Activated CD4-positive, alpha-beta T cell treated with anti-CD3 and anti-CD28 coated beads, Interleukin-2, amount 10 ng/mL, durations not matched to agents 7 days and 5 days (primary cell): ENCODE data around the gene MOBP. TPM values are rescaled to one million over a fixed set of nuclear protein-coding genes. Genes with fewer than 3 reads are reported as not detected.

Experiments used
- CTCF ChIA-PET: fragments of 350-600 bp; sonication (Branson Sonifier 250); formaldehyde crosslinking; loops from one replicate; lab custom pipeline; 2021; ENCODE audit warnings: antibody characterized with exemption; lab: Charles Lee
- POLR2A ChIA-PET: fragments of 350-600 bp; sonication (Branson Sonifier 250); formaldehyde crosslinking; loops from one replicate; lab custom pipeline; 2021; ENCODE audit warnings: antibody characterized with exemption; lab: Charles Lee
- DNase-seq: peaks from one replicate; pipeline ENCODE4 v3.0.0-alpha.2; 2020
- H3K27ac Mint-ChIP-seq: one replicate; pipeline ENCODE4 v1.8.0; 2021; ENCODE audit warnings: mild to moderate bottlenecking, moderate library complexity, mixed read lengths
- H3K27me3 Mint-ChIP-seq: one replicate; pipeline ENCODE4 v1.8.0; 2021; ENCODE audit warnings: mixed read lengths
- H3K36me3 Mint-ChIP-seq: one replicate; pipeline ENCODE4 v1.8.0; 2021; ENCODE audit warnings: low read depth, mixed read lengths
- H3K4me1 Mint-ChIP-seq: one replicate; pipeline ENCODE4 v1.8.0; 2021; ENCODE audit warnings: mixed read lengths
- H3K4me3 Mint-ChIP-seq: one replicate; pipeline ENCODE4 v1.8.0; 2021; ENCODE audit warnings: mild to moderate bottlenecking, moderate library complexity, mixed read lengths
- H3K9me3 Mint-ChIP-seq: one replicate; pipeline ENCODE4 v1.8.0; 2021; ENCODE audit warnings: mixed read lengths
- total RNA-seq, 2 experiments: library from RNA; stranded (reverse); gene quantifications; one replicate each; pipeline ENCODE4 v1.2.3, GENCODE V29; 2021

The MOBP gene
- total RNA-seq, 2 experiments from 2014 or later: not detected

- no peaks in the 10 kb centered on the region for H3K36me3 Mint-ChIP-seq
- peaks cover 45% of the 10 kb centered on the region for H3K27me3 Mint-ChIP-seq
- DNase-seq: no peak
- POLR2A ChIA-PET: no interaction called here
- no peaks in the 10 kb centered on the region for H3K9me3 Mint-ChIP-seq
- H3K4me1 Mint-ChIP-seq: no peaks in the 10 kb centered on the region
- no peak overlapping the region for H3K4me3 Mint-ChIP-seq
- no peak overlapping the region for H3K27ac Mint-ChIP-seq
- CTCF ChIA-PET: no interaction called here
Measured at GRCh38 chr3:39505866-39506742, 38.6 kb downstream of the MOBP start.

GRCh38 chr3:39506863-39507262 lies 39.4 kb downstream of the MOBP start:
- no peaks in the 10 kb centered on the region for H3K4me1 Mint-ChIP-seq
- DNase-seq: no peak
- H3K4me3 Mint-ChIP-seq: no peak overlapping the region
- POLR2A ChIA-PET: no interaction called here
- CTCF ChIA-PET: no interaction called here
- no peaks in the 10 kb centered on the region for H3K9me3 Mint-ChIP-seq
- H3K36me3 Mint-ChIP-seq: no peaks in the 10 kb centered on the region
- peaks cover 44% of the 10 kb centered on the region for H3K27me3 Mint-ChIP-seq
- H3K27ac Mint-ChIP-seq: no peak overlapping the region

GRCh38 chr3:39513791-39514369 lies 46.4 kb downstream of the MOBP start:
- ChIA-PET POLR2A (no interaction called here), CTCF (interaction anchor here (0.6 to 0.8 kb wide), 3 partner anchors 11 to 494 kb away, joined by 3 read pairs; no protein-coding TSS in a partner anchor)
- Mint-ChIP-seq H3K27ac (no peak overlapping the region), H3K4me1 (no peaks in the 10 kb centered on the region), H3K4me3 (no peak overlapping the region), H3K9me3 (no peaks in the 10 kb centered on the region), H3K27me3 (peaks cover 31% of the 10 kb centered on the region), H3K36me3 (no peaks in the 10 kb centered on the region)
- no peak for DNase-seq

GRCh38 chr3:39515681-39516441 lies 48.4 kb downstream of the MOBP start:
- no peak for DNase-seq
- ChIA-PET POLR2A (no interaction called here), CTCF (interaction anchor here (0.5 kb wide), 1 partner anchor 163 kb away, joined by 6 read pairs; no protein-coding TSS in a partner anchor)
- Mint-ChIP-seq H3K27ac (no peak overlapping the region), H3K4me3 (no peak overlapping the region), H3K36me3 (no peaks in the 10 kb centered on the region), H3K27me3 (peaks cover 37% of the 10 kb centered on the region), H3K9me3 (no peaks in the 10 kb centered on the region), H3K4me1 (no peaks in the 10 kb centered on the region)

GRCh38 chr3:39519103-39519502 lies 51.6 kb downstream of the MOBP start:
- CTCF ChIA-PET: interaction anchor here (0.6 kb wide), 1 partner anchor 46 kb away, joined by 5 read pairs; no protein-coding TSS in a partner anchor
- no peaks in the 10 kb centered on the region for H3K36me3 Mint-ChIP-seq

GRCh38 chr3:39519554-39520288 lies 52.2 kb downstream of the MOBP start:
- Mint-ChIP-seq H3K4me1 (no peaks in the 10 kb centered on the region), H3K27ac (no peak overlapping the region)

More at GRCh38 chr3:39519103-39519502, 51.6 kb downstream of the MOBP start:
- no peaks in the 10 kb centered on the region for H3K4me1 Mint-ChIP-seq
- H3K9me3 Mint-ChIP-seq: peaks cover 6% of the 10 kb centered on the region
- POLR2A ChIA-PET: no interaction called here
- DNase-seq: no peak
- H3K27ac Mint-ChIP-seq: no peak overlapping the region
- no peak overlapping the region for H3K4me3 Mint-ChIP-seq
- H3K27me3 Mint-ChIP-seq: peaks cover 31% of the 10 kb centered on the region

GRCh38 chr3:39521456-39521855 lies 54.0 kb downstream of the MOBP start:
- Mint-ChIP-seq H3K9me3 (peaks cover 9% of the 10 kb centered on the region), H3K36me3 (no peaks in the 10 kb centered on the region), H3K4me3 (no peak overlapping the region), H3K27me3 (peaks cover 29% of the 10 kb centered on the region), H3K27ac (no peak overlapping the region), H3K4me1 (no peaks in the 10 kb centered on the region)
- CTCF ChIA-PET: no interaction called here
- POLR2A ChIA-PET: no interaction called here
- no peak for DNase-seq

More at GRCh38 chr3:39519554-39520288, 52.2 kb downstream of the MOBP start:
- peaks cover 29% of the 10 kb centered on the region for H3K27me3 Mint-ChIP-seq
- peaks cover 9% of the 10 kb centered on the region for H3K9me3 Mint-ChIP-seq
- no peak for DNase-seq
- no peak overlapping the region for H3K4me3 Mint-ChIP-seq
- ChIA-PET POLR2A (interaction anchor here (0.6 to 0.7 kb wide), 2 partner anchors 52 to 59 kb away, joined by 4 read pairs; partner anchors contain the start of gene MOBP), CTCF (interaction anchor here (0.6 kb wide), 1 partner anchor 46 kb away, joined by 5 read pairs; no protein-coding TSS in a partner anchor)
- no peaks in the 10 kb centered on the region for H3K36me3 Mint-ChIP-seq

- no peak overlapping the region for H3K27ac Mint-ChIP-seq
- ChIA-PET CTCF (interaction anchor here (1.0 kb wide), 2 partner anchors 10 to 19 kb away, joined by 3 read pairs; no protein-coding TSS in a partner anchor), POLR2A (no interaction called here)
- no peaks in the 10 kb centered on the region for H3K36me3 Mint-ChIP-seq
- peaks cover 9% of the 10 kb centered on the region for H3K9me3 Mint-ChIP-seq
- H3K4me1 Mint-ChIP-seq: no peaks in the 10 kb centered on the region
- DNase-seq: no peak
- peaks cover 20% of the 10 kb centered on the region for H3K27me3 Mint-ChIP-seq
- H3K4me3 Mint-ChIP-seq: no peak overlapping the region
Measured at GRCh38 chr3:39524107-39524506, 56.6 kb downstream of the MOBP start.

- no peak for DNase-seq
- Mint-ChIP-seq H3K9me3 (peaks cover 5% of the 10 kb centered on the region), H3K36me3 (no peaks in the 10 kb centered on the region), H3K27ac (no peak overlapping the region), H3K4me1 (no peaks in the 10 kb centered on the region), H3K4me3 (no peak overlapping the region), H3K27me3 (peaks cover 10% of the 10 kb centered on the region)
- CTCF ChIA-PET: interaction anchor here (1.5 kb wide), 1 partner anchor 11 kb away, joined by 4 read pairs; no protein-coding TSS in a partner anchor
- POLR2A ChIA-PET: no interaction called here
Measured at GRCh38 chr3:39528844-39529243, 61.4 kb downstream of the MOBP start.

- CTCF ChIA-PET: interaction anchor here (1.5 kb wide), 1 partner anchor 10 kb away, joined by 4 read pairs; no protein-coding TSS in a partner anchor
- POLR2A ChIA-PET: no interaction called here
- Mint-ChIP-seq H3K36me3 (no peaks in the 10 kb centered on the region), H3K4me1 (no peaks in the 10 kb centered on the region), H3K27me3 (peaks cover 15% of the 10 kb centered on the region), H3K9me3 (no peaks in the 10 kb centered on the region), H3K27ac (no peak overlapping the region), H3K4me3 (no peak overlapping the region)
- no peak for DNase-seq
Measured at GRCh38 chr3:39529577-39529976, 62.1 kb downstream of the MOBP start.

- Mint-ChIP-seq H3K4me3 (no peak overlapping the region), H3K9me3 (no peaks in the 10 kb centered on the region), H3K27me3 (peaks cover 21% of the 10 kb centered on the region), H3K36me3 (no peaks in the 10 kb centered on the region), H3K27ac (no peak overlapping the region), H3K4me1 (no peaks in the 10 kb centered on the region)
- POLR2A ChIA-PET: no interaction called here
- DNase-seq: no peak
- CTCF ChIA-PET: no interaction called here
Measured at GRCh38 chr3:39531066-39531465, 63.6 kb downstream of the MOBP start.

GRCh38 chr3:39531665-39532064 lies 64.2 kb downstream of the MOBP start:
- peaks cover 21% of the 10 kb centered on the region for H3K27me3 Mint-ChIP-seq
- no peaks in the 10 kb centered on the region for H3K9me3 Mint-ChIP-seq
- no peak for DNase-seq
- no peaks in the 10 kb centered on the region for H3K4me1 Mint-ChIP-seq
- H3K4me3 Mint-ChIP-seq: no peak overlapping the region
- ChIA-PET CTCF (no interaction called here), POLR2A (no interaction called here)
- no peak overlapping the region for H3K27ac Mint-ChIP-seq
- H3K36me3 Mint-ChIP-seq: no peaks in the 10 kb centered on the region
